Omental fat pad (tissue), 4 donors: ENCODE measurements around the gene CD69. TPM values are rescaled to one million over a fixed set of nuclear protein-coding genes. Genes with fewer than 3 reads are reported as not detected.

Source experiments
- ATAC-seq: fragments of 150-250 bp; one replicate; pipeline ENCODE4 v1.9.1; 2016; ENCODE audit warnings: mild to moderate bottlenecking, moderate library complexity; ENCODE audit not compliant: low FRiP score
- DNase-seq: peaks from one replicate; pipeline ENCODE4 v3.0.0-alpha.2; 2019; ENCODE audit warnings: low spot score
- CTCF ChIP-seq, 3 donors: fragments of 450-650 bp; IDR thresholded peaks; one replicate each; pipeline ENCODE4 v1.5.1; 2016 to 2017; ENCODE audit warnings: antibody characterized with exemption in 3 of 3, mild to moderate bottlenecking in 3 of 3, moderate library complexity in 2 of 3
- total RNA-seq, 4 donors: library from RNA; depleted of rRNA; stranded (reverse); fragments of >200 nt; gene quantifications; one replicate each; pipeline ENCODE4 v1.1.0, GENCODE V29; 2016

Gene CD69
- total RNA-seq, 4 donors from 2014 or later, result 10.0 to 36.3 (median 17.0) TPM

GRCh38 chr12:9736936-9737705 is 23.6 kb downstream of the CD69 start:
- DNase-seq, result no peak

GRCh38 chr12:9735601-9736000 is 25.1 kb downstream of the CD69 start:
- ATAC-seq (no peak), DNase-seq (no peak)
- no peak for TF ChIP-seq CTCF (IDR thresholded peaks at IDR 0.05)

More at GRCh38 chr12:9736936-9737705, 23.6 kb downstream of the CD69 start:
- TF ChIP-seq CTCF (IDR thresholded peaks at IDR 0.05), result no peak
- ATAC-seq, result no peak

- no peak for TF ChIP-seq CTCF (IDR thresholded peaks at IDR 0.05)
- no peak for ATAC-seq
- no peak for DNase-seq
Observed at GRCh38 chr12:9732921-9733461, 27.7 kb downstream of the CD69 start, which contains the start of gene CLECL1. TSS of gene CLECL1 (minus strand) at chr12:9733097.

GRCh38 chr12:9731797-9732196 is 28.9 kb downstream of the CD69 start:
- no peak for ATAC-seq
- no peak for TF ChIP-seq CTCF (IDR thresholded peaks at IDR 0.05)
- no peak for DNase-seq

- no peak for TF ChIP-seq CTCF (IDR thresholded peaks at IDR 0.05)
- no peak for DNase-seq
- ATAC-seq, result no peak
Observed at GRCh38 chr12:9731393-9731792, 29.3 kb downstream of the CD69 start.

- DNase-seq (no peak), ATAC-seq (no peak)
- no peak for TF ChIP-seq CTCF (IDR thresholded peaks at IDR 0.05)
Observed at GRCh38 chr12:9730591-9730990, 30.1 kb downstream of the CD69 start.

- TF ChIP-seq CTCF (IDR thresholded peaks at IDR 0.05), result no peak
- ATAC-seq, result no peak
- no peak for DNase-seq
Observed at GRCh38 chr12:9730011-9730410, 30.7 kb downstream of the CD69 start.
